ENCODE data around the gene GBA2. TPM values are rescaled to one million over a fixed set of nuclear protein-coding genes. Genes with fewer than 3 reads are reported as not detected.

Gene GBA2
- total and polyA plus RNA-seq, 2 experiments from 2014 or later: 58.5 to 80.2 TPM

- Histone ChIP-seq H3K4me2 (no peak overlapping the region), H2AFZ (no peak overlapping the region), H3K4me3 (no peak overlapping the region), H3K9me2 (replicated peaks; ENCODE audit: insufficient read depth) (no peaks in the 10 kb centered on the region), H3K36me3 (replicated peaks; ENCODE audit: insufficient read depth, low read depth) (peaks cover 3% of the 10 kb centered on the region), H3K4me1 (ENCODE audit: insufficient read depth) (no peaks in the 10 kb centered on the region), H3K79me2 (no peaks in the 10 kb centered on the region), H3K9me3 (ENCODE audit: low read depth) (no peaks in the 10 kb centered on the region), H4K20me1 (ENCODE audit: insufficient read depth, poor library complexity, severe bottlenecking) (no peaks in the 10 kb centered on the region), H3K27ac (no peak overlapping the region), H3K27me3 (no peaks in the 10 kb centered on the region)
- WGBS (ENCODE audit: low lambda C conversion rate, missing lambda C conversion rate): 97% methylated on average over 13 of the region's 13 CpGs
- TF ChIP-seq, protein P1, sequence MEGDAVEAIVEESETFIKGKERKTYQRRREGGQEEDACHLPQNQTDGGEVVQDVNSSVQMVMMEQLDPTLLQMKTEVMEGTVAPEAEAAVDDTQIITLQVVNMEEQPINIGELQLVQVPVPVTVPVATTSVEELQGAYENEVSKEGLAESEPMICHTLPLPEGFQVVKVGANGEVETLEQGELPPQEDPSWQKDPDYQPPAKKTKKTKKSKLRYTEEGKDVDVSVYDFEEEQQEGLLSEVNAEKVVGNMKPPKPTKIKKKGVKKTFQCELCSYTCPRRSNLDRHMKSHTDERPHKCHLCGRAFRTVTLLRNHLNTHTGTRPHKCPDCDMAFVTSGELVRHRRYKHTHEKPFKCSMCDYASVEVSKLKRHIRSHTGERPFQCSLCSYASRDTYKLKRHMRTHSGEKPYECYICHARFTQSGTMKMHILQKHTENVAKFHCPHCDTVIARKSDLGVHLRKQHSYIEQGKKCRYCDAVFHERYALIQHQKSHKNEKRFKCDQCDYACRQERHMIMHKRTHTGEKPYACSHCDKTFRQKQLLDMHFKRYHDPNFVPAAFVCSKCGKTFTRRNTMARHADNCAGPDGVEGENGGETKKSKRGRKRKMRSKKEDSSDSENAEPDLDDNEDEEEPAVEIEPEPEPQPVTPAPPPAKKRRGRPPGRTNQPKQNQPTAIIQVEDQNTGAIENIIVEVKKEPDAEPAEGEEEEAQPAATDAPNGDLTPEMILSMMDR (IDR thresholded peaks at IDR 0.05; ENCODE audit: poor library complexity): no peak
- TF ChIP-seq EZH2 (IDR thresholded peaks at IDR 0.05; ENCODE audit: borderline replicate concordance): no peak
- no peak for TF ChIP-seq EZH2phosphoT487 (IDR thresholded peaks at IDR 0.05; ENCODE audit: low read depth, severe bottlenecking, unreplicated experiment)
- DNase-seq (ENCODE audit: low spot score): no peak
These were observed 34.3 kb downstream of the GBA2 start for GRCh38 chr9:35714579-35715252.

GRCh38 chr9:35714123-35714522, 34.9 kb downstream of the GBA2 start:
- DNase-seq (ENCODE audit: low spot score): no peak
- no peaks in the 10 kb centered on the region for H3K27me3 ChIP-seq
- no peak overlapping the region for H3K27ac ChIP-seq
- peaks cover 3% of the 10 kb centered on the region for H3K36me3 ChIP-seq (replicated peaks; ENCODE audit: insufficient read depth, low read depth)
- H4K20me1 ChIP-seq (ENCODE audit: insufficient read depth, poor library complexity, severe bottlenecking): no peaks in the 10 kb centered on the region
- no peaks in the 10 kb centered on the region for H3K4me1 ChIP-seq (ENCODE audit: insufficient read depth)
- no peak overlapping the region for H3K4me2 ChIP-seq
- TF ChIP-seq EZH2 (IDR thresholded peaks at IDR 0.05; ENCODE audit: borderline replicate concordance) (no peak), EZH2phosphoT487 (IDR thresholded peaks at IDR 0.05; ENCODE audit: low read depth, severe bottlenecking, unreplicated experiment) (no peak)
- TF ChIP-seq, protein P1 (IDR thresholded peaks at IDR 0.05; ENCODE audit: poor library complexity): no peak
- H2AFZ ChIP-seq: no peak overlapping the region
- no peaks in the 10 kb centered on the region for H3K9me3 ChIP-seq (ENCODE audit: low read depth)
- H3K9me2 ChIP-seq (replicated peaks; ENCODE audit: insufficient read depth): no peaks in the 10 kb centered on the region
- H3K79me2 ChIP-seq: no peaks in the 10 kb centered on the region
- 97% methylated on average over 6 of the region's 6 CpGs for WGBS (ENCODE audit: low lambda C conversion rate, missing lambda C conversion rate)
- no peak overlapping the region for H3K4me3 ChIP-seq

GRCh38 chr9:35713578-35713977, 35.5 kb downstream of the GBA2 start:
- Histone ChIP-seq H3K27me3 (no peaks in the 10 kb centered on the region), H3K4me3 (no peak overlapping the region), H3K79me2 (no peaks in the 10 kb centered on the region), H3K9me3 (ENCODE audit: low read depth) (no peaks in the 10 kb centered on the region), H4K20me1 (ENCODE audit: insufficient read depth, poor library complexity, severe bottlenecking) (no peaks in the 10 kb centered on the region), H3K27ac (no peak overlapping the region), H3K4me1 (ENCODE audit: insufficient read depth) (no peaks in the 10 kb centered on the region), H3K4me2 (no peak overlapping the region), H2AFZ (no peak overlapping the region), H3K9me2 (replicated peaks; ENCODE audit: insufficient read depth) (no peaks in the 10 kb centered on the region), H3K36me3 (replicated peaks; ENCODE audit: insufficient read depth, low read depth) (peaks cover 3% of the 10 kb centered on the region)
- WGBS (ENCODE audit: low lambda C conversion rate, missing lambda C conversion rate): 91% methylated on average over 3 of the region's 3 CpGs
- TF ChIP-seq EZH2 (IDR thresholded peaks at IDR 0.05; ENCODE audit: borderline replicate concordance): no peak
- DNase-seq (ENCODE audit: low spot score): no peak

- Histone ChIP-seq H3K4me1 (ENCODE audit: insufficient read depth) (no peaks in the 10 kb centered on the region), H2AFZ (no peak overlapping the region), H3K27me3 (no peaks in the 10 kb centered on the region), H3K36me3 (replicated peaks; ENCODE audit: insufficient read depth, low read depth) (peaks cover 7% of the 10 kb centered on the region), H3K9me2 (replicated peaks; ENCODE audit: insufficient read depth) (no peaks in the 10 kb centered on the region), H3K9me3 (ENCODE audit: low read depth) (no peaks in the 10 kb centered on the region), H3K4me2 (no peak overlapping the region), H3K4me3 (no peak overlapping the region), H4K20me1 (ENCODE audit: insufficient read depth, poor library complexity, severe bottlenecking) (no peaks in the 10 kb centered on the region), H3K27ac (no peak overlapping the region), H3K79me2 (no peaks in the 10 kb centered on the region)
- WGBS (ENCODE audit: low lambda C conversion rate, missing lambda C conversion rate): 94% methylated on average over 11 of the region's 11 CpGs
- no peak for DNase-seq (ENCODE audit: low spot score)
- TF ChIP-seq EZH2phosphoT487 (IDR thresholded peaks at IDR 0.05; ENCODE audit: low read depth, severe bottlenecking, unreplicated experiment) (no peak), EZH2 (IDR thresholded peaks at IDR 0.05; ENCODE audit: borderline replicate concordance) (no peak)
- TF ChIP-seq, protein P1 (IDR thresholded peaks at IDR 0.05; ENCODE audit: poor library complexity): no peak
These were observed 36.1 kb downstream of the GBA2 start for GRCh38 chr9:35712762-35713400.
